ENCODE results near the gene PAK2. TPM values are rescaled to one million over a fixed set of nuclear protein-coding genes. Genes with fewer than 3 reads are reported as not detected.

Gene PAK2
- total RNA-seq, 1 experiment from 2014 or later, result 69.6 TPM

GRCh38 chr3:196697270-196697669 is 42.4 kb upstream of the PAK2 start (continued):
- TF ChIP-seq MAX (IDR thresholded peaks at IDR 0.05), result no peak

GRCh38 chr3:196699749-196700148 is 39.9 kb upstream of the PAK2 start:
- no peaks in the 10 kb centered on the region for H3K36me3 ChIP-seq (ENCODE audit: control insufficient read depth in 1 of 2, insufficient read depth in 2 of 2, low read length in 2 of 2)
- no peak overlapping the region for H3K27ac ChIP-seq (ENCODE audit: low read depth, low read length)
- no peaks in the 10 kb centered on the region for H3K27me3 ChIP-seq (ENCODE audit: insufficient read depth, low read length)
- ChIA-PET CTCF (no interaction called here), POLR2A (no interaction called here), RAD21 (ENCODE audit: low non-redundant PET in 1 of 2, low total read pairs in 2 of 2, uncharacterized antibody in 2 of 2, unreplicated experiment in 2 of 2) (no interaction called here)
- intact Hi-C loops (cut with micrococcal nuclease), result no loop called here
- no peaks in the 10 kb centered on the region for H3K79me2 ChIP-seq (ENCODE audit: insufficient read depth, low read length)
- H3K4me1 ChIP-seq (ENCODE audit: control insufficient read depth in 1 of 2, insufficient read depth in 2 of 2, low read length in 2 of 2), result no peaks in the 10 kb centered on the region
- DNase-seq (ENCODE audit: low read depth, low spot score), result no peak
- no peak for TF ChIP-seq CEBPB (IDR thresholded peaks at IDR 0.05; ENCODE audit: low read depth)
- no peak for TF ChIP-seq CTCF (IDR thresholded peaks at IDR 0.05 in 2 of 3, conservative IDR thresholded peaks at IDR 0.05 in 1 of 3; ENCODE audit: borderline replicate concordance in 1 of 3, insufficient read depth in 1 of 3, low read depth in 2 of 3, low read length in 2 of 3)
- no peak for TF ChIP-seq MAX (IDR thresholded peaks at IDR 0.05)
- TF ChIP-seq ZFX (IDR thresholded peaks at IDR 0.05), result no peak
- no peak for TF ChIP-seq TCF7L2 (IDR thresholded peaks at IDR 0.05; ENCODE audit: borderline replicate concordance, extremely low read depth, insufficient read depth, insufficient read length)
- no peak for TF ChIP-seq ZBTB33 (IDR thresholded peaks at IDR 0.05; ENCODE audit: extremely low read depth, insufficient replicate concordance, low read length)
- H4K20me1 ChIP-seq (ENCODE audit: insufficient read depth), result no peaks in the 10 kb centered on the region
- no peak overlapping the region for H3K9ac ChIP-seq (ENCODE audit: low read length)
- H3K9me2 ChIP-seq (ENCODE audit: insufficient read depth), result no peaks in the 10 kb centered on the region
- BruUV-seq (replicated peaks), result no TSS peak
- H3K4me3 ChIP-seq (replicated peaks in 1 of 2; ENCODE audit: low read depth in 1 of 2, low read length in 2 of 2), result no peak overlapping the region
- H3K4me2 ChIP-seq (ENCODE audit: low read length), result no peak overlapping the region
- no peaks in the 10 kb centered on the region for H3K9me3 ChIP-seq (ENCODE audit: control insufficient read depth in 1 of 2, insufficient read depth in 1 of 2, low read depth in 1 of 2, low read length in 2 of 2)
- H2AFZ ChIP-seq (ENCODE audit: low read depth, low read length, poor library complexity, severe bottlenecking), result no peak overlapping the region
- no peak for ATAC-seq

All from HCT116 (cell line).